ENCODE results near the gene NF2. TPM values are rescaled to one million over a fixed set of nuclear protein-coding genes. Genes with fewer than 3 reads are reported as not detected.

Gene NF2
- total RNA-seq, 1 experiment from 2014 or later = 50.9 TPM

DNA sequence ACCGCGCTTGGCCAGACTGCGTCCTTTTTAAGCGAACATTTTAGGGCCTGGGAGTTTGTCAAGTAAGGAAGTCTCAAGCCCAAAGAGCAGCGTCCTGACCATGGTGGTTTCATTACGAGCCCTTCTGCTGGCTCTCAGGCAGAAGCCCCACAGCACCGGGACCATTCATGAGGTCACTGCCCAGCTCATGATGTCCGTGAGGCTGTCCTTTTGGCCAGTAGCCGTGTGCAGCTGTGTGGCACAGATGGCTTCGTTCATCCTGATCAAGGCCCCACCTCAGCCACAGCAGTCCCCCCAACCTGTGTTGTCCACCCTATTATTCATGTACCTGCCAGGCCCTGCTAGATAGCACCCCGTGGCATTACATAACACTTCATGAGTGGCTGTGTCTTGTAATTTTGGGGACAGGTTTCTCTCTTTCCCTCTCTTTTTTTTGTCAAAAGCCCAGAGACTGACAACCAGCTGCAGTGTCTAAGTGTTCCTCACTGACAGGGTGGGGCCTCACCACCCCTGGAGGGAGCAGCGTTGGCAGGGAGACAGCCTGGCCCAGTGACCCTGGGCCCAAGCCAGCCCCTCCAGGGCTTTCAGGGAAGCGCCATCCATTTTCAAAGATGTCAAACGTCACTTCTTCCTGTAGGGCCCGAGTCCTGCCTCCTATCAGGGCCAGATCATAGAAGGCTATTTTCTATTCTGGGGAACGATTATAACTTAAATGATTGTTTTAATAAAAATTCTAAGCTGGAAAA is 94.6 kb downstream of the NF2 start:
- peaks cover 6% of the 10 kb centered on the region; the same call in 1 of the 2 replicates for H3K4me1 ChIP-seq (ENCODE audit: insufficient read depth, low read length)
- TF ChIP-seq CTCF (conservative IDR thresholded peaks at IDR 0.05) = no peak
- no CpG with 5 or more reads among the region's 16 CpGs for WGBS (ENCODE audit: extremely low coverage, insufficient read length, low lambda C conversion rate)
- H4K8ac ChIP-seq (replicated peaks; ENCODE audit: insufficient read length, low read depth, low read length) = no peak overlapping the region
- H2BK120ac ChIP-seq (ENCODE audit: low read depth, low read length, poor library complexity, severe bottlenecking) = no peak overlapping the region
- no peak overlapping the region for H3K56ac ChIP-seq (ENCODE audit: insufficient read length, low read depth, low read length)
- H3K4me1 Mint-ChIP-seq = peaks cover 30 to 36% of the 10 kb centered on the region in 2 experiments
- no peak overlapping the region for H3K27ac Mint-ChIP-seq
- no peak overlapping the region for H3K4ac ChIP-seq (ENCODE audit: low read depth, low read length)
- no peak overlapping the region for H2AFZ ChIP-seq (ENCODE audit: low read length)
- H3K27me3 Mint-ChIP-seq (ENCODE audit: low read depth) = peaks cover 41% of the 10 kb centered on the region
- H4K91ac ChIP-seq (ENCODE audit: insufficient read length, low read depth, low read length) = no peak overlapping the region
- no peak overlapping the region for H4K5ac ChIP-seq (ENCODE audit: insufficient read length, low read depth, low read length)
- no peaks in the 10 kb centered on the region for H3K9me3 Mint-ChIP-seq
- peaks cover 8 to 24% (median 12%) of the 10 kb centered on the region in 3 experiments; a peak in 6 of 7 replicates for H3K36me3 Mint-ChIP-seq (ENCODE audit: insufficient read depth in 1 of 3, low read depth in 3 of 3)
- H3T11ph ChIP-seq (ENCODE audit: low read length) = no peak overlapping the region
- no peaks in the 10 kb centered on the region for H3K79me2 ChIP-seq (ENCODE audit: insufficient read depth, low read length)
- H3K4me3 Mint-ChIP-seq = no peak overlapping the region
- no peak overlapping the region for H3K18ac ChIP-seq (ENCODE audit: insufficient read length, low read depth, low read length)
- H4K20me1 ChIP-seq (ENCODE audit: control insufficient read depth, insufficient read depth, insufficient read length) = no peaks in the 10 kb centered on the region
- H3K79me1 ChIP-seq (ENCODE audit: insufficient read depth, low read depth, low read length, poor library complexity, severe bottlenecking) = no peaks in the 10 kb centered on the region
- H2BK15ac ChIP-seq (ENCODE audit: low read depth, low read length) = no peak overlapping the region
- no peak overlapping the region for H2BK5ac ChIP-seq (ENCODE audit: insufficient read length, low read length)
- H3K23ac ChIP-seq (ENCODE audit: insufficient read length, low read depth, low read length) = no peak overlapping the region
- H3K9ac ChIP-seq (ENCODE audit: extremely low read depth, insufficient read length, low read length) = no peak overlapping the region
- H3K23me2 ChIP-seq (ENCODE audit: insufficient read length, low read depth, low read length, poor library complexity, severe bottlenecking) = peaks cover under 1% of the 10 kb centered on the region
- no peak for DNase-seq
- no peak overlapping the region for H3K14ac ChIP-seq (ENCODE audit: insufficient read depth, low read length)
- H2AK5ac ChIP-seq (ENCODE audit: insufficient read length, low read length) = no peak overlapping the region
- H2BK12ac ChIP-seq (ENCODE audit: insufficient read length, low read depth, low read length) = no peak overlapping the region
- H3K4me2 ChIP-seq (ENCODE audit: insufficient read depth, insufficient read length, low read length) = no peak overlapping the region
- H3K9me3 ChIP-seq (ENCODE audit: control insufficient read depth, low read depth, low read length) = no peaks in the 10 kb centered on the region
- no peak overlapping the region for H2BK20ac ChIP-seq (ENCODE audit: low read depth, low read length, poor library complexity, severe bottlenecking)
- H3K27me3 ChIP-seq (ENCODE audit: insufficient read depth, low read length) = no peaks in the 10 kb centered on the region; the same call in 1 of the 2 replicates
- no peak overlapping the region for H3K27ac ChIP-seq (ENCODE audit: insufficient read length, low read depth, low read length)

Data from H9 (cell line).